PC-3 (cell line): Measurements from ENCODE around the gene BNIP2. TPM values are rescaled to one million over a fixed set of nuclear protein-coding genes. Genes with fewer than 3 reads are reported as not detected.

Experiments used
- ATAC-seq: fragments of 200-7000 bp; cut with Tn5 transposase; 2 replicates; pipeline ENCODE4 v1.9.1; 2020; ENCODE audit warnings: mild to moderate bottlenecking, moderate library complexity
- BruUV-seq: library from RNA; stranded (reverse); fragments of 400-500 nt; replicated peaks from 2 replicates; lab custom pipeline; 2021; lab: Mats Ljungman, UMichigan
- CTCF ChIA-PET: fragments of 300-600 bp; sonication (Branson Sonifier 250); formaldehyde crosslinking; loops from one replicate; lab custom pipeline; 2022; ENCODE audit warnings: antibody characterized with exemption; lab: Charles Lee
- POLR2A ChIA-PET: fragments of 300-600 bp; sonication (Branson Sonifier 250); formaldehyde crosslinking; loops from one replicate; lab custom pipeline; 2022; ENCODE audit warnings: antibody characterized with exemption; ENCODE audit not compliant: unreplicated experiment; lab: Charles Lee
- DNase-seq: peaks from one replicate; pipeline ENCODE4 v3.0.0-alpha.2; 2015
- H2AFZ ChIP-seq: fragments of 300-600 bp; sonication (generic); 2 replicates; pipeline ENCODE4 v1.6.0; 2016; ENCODE audit warnings: antibody characterized with exemption, low read length
- H3F3A ChIP-seq: fragments of 300-600 bp; sonication (generic); one replicate; pipeline ENCODE4 v1.6.0; 2017; ENCODE audit warnings: antibody characterized with exemption, low read length, control low read depth, mild to moderate bottlenecking; ENCODE audit not compliant: unreplicated experiment
- H3K27ac ChIP-seq: fragments of 300-600 bp; sonication (generic); 2 replicates; pipeline ENCODE4 v1.5.1; 2016; ENCODE audit warnings: mild to moderate bottlenecking, low read length
- H3K27me3 ChIP-seq: fragments of 300-600 bp; sonication (generic); 2 replicates; pipeline ENCODE4 v1.6.1; 2016; ENCODE audit warnings: low read length, mixed read lengths
- H3K36me3 ChIP-seq: fragments of 300-600 bp; sonication (generic); 2 replicates; pipeline ENCODE4 v1.6.1; 2016; ENCODE audit warnings: low read depth, mixed run types, low read length, mixed read lengths
- H3K4me1 ChIP-seq: fragments of 300-600 bp; sonication (generic); 2 replicates; pipeline ENCODE4 v1.5.1; 2016; ENCODE audit warnings: low read length; ENCODE audit not compliant: insufficient read depth
- H3K4me2 ChIP-seq: fragments of 300-600 bp; sonication (generic); 2 replicates; pipeline ENCODE4 v1.6.0; 2016; ENCODE audit warnings: low read length
- H3K4me3 ChIP-seq: fragments of 300-600 bp; sonication (generic); 2 replicates; pipeline ENCODE4 v1.5.1; 2016; ENCODE audit warnings: mild to moderate bottlenecking, low read length, mixed read lengths
- H3K79me2 ChIP-seq: fragments of 300-600 bp; sonication (generic); 2 replicates; pipeline ENCODE4 v1.6.1; 2017; ENCODE audit warnings: low read length, mixed read lengths
- H3K9ac ChIP-seq: fragments of 300-600 bp; sonication (generic); 2 replicates; pipeline ENCODE4 v1.6.0; 2016; ENCODE audit warnings: mild to moderate bottlenecking, low read length
- H3K9me2 ChIP-seq: fragments of 300-600 bp; sonication (generic); replicated peaks from 2 replicates; pipeline ENCODE4 v1.6.1; 2016; ENCODE audit warnings: mixed run types, low read length, mixed read lengths
- H3K9me3 ChIP-seq: fragments of 300-600 bp; sonication (generic); 2 replicates; pipeline ENCODE4 v1.6.1; 2016; ENCODE audit warnings: low read length, mixed read lengths
- H4K20me1 ChIP-seq: fragments of 300-600 bp; sonication (generic); 2 replicates; pipeline ENCODE4 v1.6.1; 2016; ENCODE audit warnings: low read length, mixed read lengths
- EZH2 ChIP-seq: fragments of 300-600 bp; sonication (generic); IDR thresholded peaks from one replicate; pipeline ENCODE4 v1.6.1; 2017; ENCODE audit warnings: antibody characterized with exemption, mild to moderate bottlenecking, low read length; ENCODE audit not compliant: unreplicated experiment
- EZH2phosphoT487 ChIP-seq: fragments of 300-600 bp; sonication (generic); IDR thresholded peaks from 2 replicates; pipeline ENCODE4 v1.6.1; 2018; ENCODE audit warnings: mild to moderate bottlenecking, antibody characterized with exemption, low read length, borderline replicate concordance
- intact Hi-C: fragments of 100-400 bp; cut with micrococcal nuclease; formaldehyde crosslinking; loops from 2 replicates; pipeline ENCODE4 v1.9.0; 2023
- total RNA-seq: library from RNA; depleted of rRNA; stranded (reverse); fragments of >200 nt; gene quantifications from 2 replicates; pipeline ENCODE4 v1.2.3, GENCODE V29; 2014
- TF ChIP-seq, protein P1 (sequence below): fragments of 300-600 bp; sonication (generic); conservative IDR thresholded peaks from 2 replicates; pipeline ENCODE4 v1.5.1; 2017; ENCODE audit warnings: antibody characterized with exemption, low read depth, mild to moderate bottlenecking, low read length

The BNIP2 gene
- total RNA-seq, 1 experiment from 2014 or later = 46.1 TPM

DNA sequence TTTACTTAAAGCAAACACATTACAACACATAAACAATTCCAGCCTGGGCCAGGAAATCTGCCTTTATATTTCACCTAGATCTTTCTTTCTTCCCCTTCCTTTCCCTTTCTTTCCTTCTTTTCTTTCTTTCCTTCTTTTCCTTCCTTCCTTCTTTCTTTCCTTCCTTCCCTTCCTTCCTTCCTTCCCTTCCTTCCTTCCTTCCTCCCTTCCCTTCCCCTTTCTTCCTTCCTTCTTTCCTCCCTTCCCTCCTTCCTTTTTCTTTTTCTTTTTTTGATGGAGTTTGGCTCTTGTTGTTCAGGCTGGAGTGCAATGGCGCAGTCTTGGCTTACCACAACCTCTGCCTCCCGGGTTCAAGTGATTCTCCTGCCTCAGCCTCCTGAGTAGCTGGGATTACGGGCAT lies 24.1 kb upstream of the BNIP2 start:
- Histone ChIP-seq H3K27me3 (peaks cover 18% of the 10 kb centered on the region), H3K9ac (no peak overlapping the region), H3K9me3 (no peaks in the 10 kb centered on the region), H3K4me1 (no peaks in the 10 kb centered on the region), H2AFZ (no peak overlapping the region), H4K20me1 (no peaks in the 10 kb centered on the region), H3F3A (no peaks in the 10 kb centered on the region), H3K4me2 (no peak overlapping the region), H3K9me2 (no peaks in the 10 kb centered on the region), H3K27ac (no peak overlapping the region), H3K79me2 (no peaks in the 10 kb centered on the region), H3K4me3 (no peak overlapping the region), H3K36me3 (no peaks in the 10 kb centered on the region)
- no TSS peak for BruUV-seq
- DNase-seq (no peak), ATAC-seq (no peak)
- intact Hi-C loops = no loop called here
- TF ChIP-seq EZH2 (no peak), EZH2phosphoT487 (no peak)
- TF ChIP-seq, protein P1, sequence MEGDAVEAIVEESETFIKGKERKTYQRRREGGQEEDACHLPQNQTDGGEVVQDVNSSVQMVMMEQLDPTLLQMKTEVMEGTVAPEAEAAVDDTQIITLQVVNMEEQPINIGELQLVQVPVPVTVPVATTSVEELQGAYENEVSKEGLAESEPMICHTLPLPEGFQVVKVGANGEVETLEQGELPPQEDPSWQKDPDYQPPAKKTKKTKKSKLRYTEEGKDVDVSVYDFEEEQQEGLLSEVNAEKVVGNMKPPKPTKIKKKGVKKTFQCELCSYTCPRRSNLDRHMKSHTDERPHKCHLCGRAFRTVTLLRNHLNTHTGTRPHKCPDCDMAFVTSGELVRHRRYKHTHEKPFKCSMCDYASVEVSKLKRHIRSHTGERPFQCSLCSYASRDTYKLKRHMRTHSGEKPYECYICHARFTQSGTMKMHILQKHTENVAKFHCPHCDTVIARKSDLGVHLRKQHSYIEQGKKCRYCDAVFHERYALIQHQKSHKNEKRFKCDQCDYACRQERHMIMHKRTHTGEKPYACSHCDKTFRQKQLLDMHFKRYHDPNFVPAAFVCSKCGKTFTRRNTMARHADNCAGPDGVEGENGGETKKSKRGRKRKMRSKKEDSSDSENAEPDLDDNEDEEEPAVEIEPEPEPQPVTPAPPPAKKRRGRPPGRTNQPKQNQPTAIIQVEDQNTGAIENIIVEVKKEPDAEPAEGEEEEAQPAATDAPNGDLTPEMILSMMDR = no peak
- ChIA-PET CTCF (no interaction called here), POLR2A (no interaction called here)

DNA sequence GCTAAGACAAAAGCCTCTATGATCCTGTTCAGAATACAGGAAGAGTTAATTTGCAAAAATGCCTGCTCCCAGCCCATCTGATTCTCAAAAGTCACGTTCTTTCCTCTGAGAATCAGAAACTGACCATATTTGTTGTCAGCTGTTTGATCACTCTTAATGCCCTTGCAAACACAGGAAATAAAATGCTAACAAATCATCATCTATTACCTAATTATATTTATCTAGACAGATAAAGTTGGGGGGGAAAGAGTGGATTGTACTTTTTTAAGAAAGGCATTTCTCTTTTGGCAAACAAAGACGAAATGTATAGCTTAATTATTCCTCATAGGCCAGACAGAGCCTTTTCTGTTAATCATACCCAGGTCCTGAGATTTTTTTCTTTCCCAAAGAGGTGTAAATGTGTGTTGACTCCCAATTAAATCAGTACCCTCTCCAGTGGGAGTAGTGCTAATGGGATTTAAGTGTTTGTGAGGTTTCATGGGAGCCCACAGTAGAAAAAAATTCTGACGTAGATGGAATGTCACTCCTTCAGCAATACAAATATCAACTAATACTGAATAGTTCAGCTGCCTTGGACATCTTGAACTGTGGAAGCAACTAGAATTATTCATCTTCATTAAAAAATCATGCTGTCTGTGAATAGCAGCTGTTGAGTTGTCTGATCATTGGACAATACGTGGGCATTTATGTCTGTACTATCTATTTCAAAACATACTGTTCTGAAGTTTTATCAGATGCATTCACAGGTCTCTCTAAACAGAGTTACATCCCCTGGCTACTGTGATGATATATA lies 22.5 kb upstream of the BNIP2 start:
- Histone ChIP-seq H2AFZ (no peak overlapping the region), H3K9me3 (no peaks in the 10 kb centered on the region), H3K36me3 (no peaks in the 10 kb centered on the region), H3K4me1 (no peaks in the 10 kb centered on the region), H3K4me2 (no peak overlapping the region), H3K9me2 (no peaks in the 10 kb centered on the region), H3K4me3 (no peak overlapping the region), H3K27ac (no peak overlapping the region), H3F3A (no peaks in the 10 kb centered on the region), H3K79me2 (no peaks in the 10 kb centered on the region), H3K27me3 (peaks cover 13% of the 10 kb centered on the region; the same call in 1 of the 2 replicates), H3K9ac (no peak overlapping the region), H4K20me1 (no peaks in the 10 kb centered on the region)
- no peak for TF ChIP-seq EZH2phosphoT487
- no peak for TF ChIP-seq EZH2
- TF ChIP-seq, protein P1 = no peak
- no peak for DNase-seq
- intact Hi-C loops = no loop called here
- POLR2A ChIA-PET = no interaction called here
- CTCF ChIA-PET = no interaction called here
- no TSS peak for BruUV-seq
- no peak for ATAC-seq

DNA sequence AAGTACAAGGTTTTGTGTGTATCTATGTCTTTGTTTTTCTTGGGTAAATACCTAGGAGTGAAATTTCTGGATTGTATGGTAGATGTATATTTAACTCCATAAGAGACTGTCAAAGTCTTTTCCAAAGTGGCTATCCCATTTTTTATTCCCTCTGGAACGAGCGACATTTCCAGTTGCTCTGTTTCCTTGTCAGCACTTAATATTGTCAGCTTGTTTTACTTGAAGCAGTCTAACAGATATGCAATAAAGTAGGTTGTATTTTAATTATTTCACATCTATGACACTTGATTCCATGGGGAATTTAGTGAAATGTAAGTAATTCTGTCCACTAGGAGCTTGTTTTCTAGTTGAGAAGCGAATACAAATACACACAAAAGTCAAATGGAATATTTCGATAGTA lies 18.5 kb upstream of the BNIP2 start:
- Histone ChIP-seq H3F3A (no peaks in the 10 kb centered on the region), H3K9ac (no peak overlapping the region), H3K4me3 (no peak overlapping the region), H4K20me1 (no peaks in the 10 kb centered on the region), H3K27ac (no peak overlapping the region), H3K4me2 (no peak overlapping the region), H3K36me3 (no peaks in the 10 kb centered on the region), H3K4me1 (0 out of 2 replicates have a peak, but pooled peaks cover under 1% of the 10 kb centered on the region), H3K79me2 (no peaks in the 10 kb centered on the region), H3K9me3 (no peaks in the 10 kb centered on the region), H3K27me3 (peaks cover 24% of the 10 kb centered on the region; the same call in 1 of the 2 replicates), H2AFZ (no peak overlapping the region), H3K9me2 (no peaks in the 10 kb centered on the region)
- POLR2A ChIA-PET = no interaction called here
- no peak for ATAC-seq
- CTCF ChIA-PET = interaction anchor here (0.6 to 0.9 kb wide), 2 partner anchors 16 to 17 kb away, joined by 3 to 4 read pairs; no protein-coding TSS in a partner anchor
- no peak for DNase-seq
- no TSS peak for BruUV-seq
- TF ChIP-seq, protein P1 = no peak
- TF ChIP-seq EZH2 (no peak), EZH2phosphoT487 (no peak)
- intact Hi-C loops = no loop called here
